ENCODE data around the gene CHRNA10. TPM values are rescaled to one million over a fixed set of nuclear protein-coding genes. Genes with fewer than 3 reads are reported as not detected.

Gene CHRNA10
- total RNA-seq, 2 experiments from 2014 or later: 2.6 to 3.3 TPM

DNA sequence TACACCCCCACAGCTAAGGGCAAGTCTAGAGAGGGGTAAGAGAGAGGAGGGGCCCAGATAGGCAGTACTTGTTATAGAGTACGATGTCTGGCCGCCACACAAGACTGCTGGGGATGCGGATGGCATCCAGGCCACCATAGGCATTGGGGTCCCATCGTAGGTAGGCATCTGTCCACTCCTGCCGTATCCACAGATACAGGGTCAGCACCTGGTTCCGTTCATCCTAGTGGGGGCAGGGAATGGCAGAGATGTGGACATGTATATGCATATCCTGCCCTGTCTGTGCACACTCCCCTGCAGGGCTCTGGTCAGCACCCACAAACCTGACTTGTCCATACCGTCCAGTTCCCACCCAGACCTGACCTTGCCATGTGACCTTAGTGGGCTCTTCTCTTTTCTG, 2.1 kb downstream of the CHRNA10 start:
- Histone ChIP-seq H3K9me2 (ENCODE audit: insufficient read depth, low read length) (no peaks in the 10 kb centered on the region), H3K4me3 (ENCODE audit: low read depth, low read length, poor library complexity, severe bottlenecking) (no peak overlapping the region), H4K20me1 (ENCODE audit: insufficient read depth, low read length) (no peaks in the 10 kb centered on the region), H3K27ac (ENCODE audit: low read depth, low read length, poor library complexity, severe bottlenecking) (no peak overlapping the region), H3K4me2 (ENCODE audit: low read length) (no peak overlapping the region), H3K4me1 (ENCODE audit: insufficient read depth, low read length, poor library complexity, severe bottlenecking) (no peaks in the 10 kb centered on the region), H2AFZ (ENCODE audit: low read length) (no peak overlapping the region), H3K79me2 (ENCODE audit: insufficient read depth, low read depth, low read length) (no peaks in the 10 kb centered on the region), H3K9me3 (ENCODE audit: low read length) (no peaks in the 10 kb centered on the region), H3K36me3 (ENCODE audit: insufficient read depth, low read length) (peaks cover 56% of the 10 kb centered on the region)
- TF ChIP-seq, protein P1, sequence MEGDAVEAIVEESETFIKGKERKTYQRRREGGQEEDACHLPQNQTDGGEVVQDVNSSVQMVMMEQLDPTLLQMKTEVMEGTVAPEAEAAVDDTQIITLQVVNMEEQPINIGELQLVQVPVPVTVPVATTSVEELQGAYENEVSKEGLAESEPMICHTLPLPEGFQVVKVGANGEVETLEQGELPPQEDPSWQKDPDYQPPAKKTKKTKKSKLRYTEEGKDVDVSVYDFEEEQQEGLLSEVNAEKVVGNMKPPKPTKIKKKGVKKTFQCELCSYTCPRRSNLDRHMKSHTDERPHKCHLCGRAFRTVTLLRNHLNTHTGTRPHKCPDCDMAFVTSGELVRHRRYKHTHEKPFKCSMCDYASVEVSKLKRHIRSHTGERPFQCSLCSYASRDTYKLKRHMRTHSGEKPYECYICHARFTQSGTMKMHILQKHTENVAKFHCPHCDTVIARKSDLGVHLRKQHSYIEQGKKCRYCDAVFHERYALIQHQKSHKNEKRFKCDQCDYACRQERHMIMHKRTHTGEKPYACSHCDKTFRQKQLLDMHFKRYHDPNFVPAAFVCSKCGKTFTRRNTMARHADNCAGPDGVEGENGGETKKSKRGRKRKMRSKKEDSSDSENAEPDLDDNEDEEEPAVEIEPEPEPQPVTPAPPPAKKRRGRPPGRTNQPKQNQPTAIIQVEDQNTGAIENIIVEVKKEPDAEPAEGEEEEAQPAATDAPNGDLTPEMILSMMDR (conservative IDR thresholded peaks at IDR 0.05; ENCODE audit: low read length): no peak
- no peak for TF ChIP-seq EZH2phosphoT487 (IDR thresholded peaks at IDR 0.05; ENCODE audit: borderline replicate concordance, low read depth, low read length)
- ChIA-PET CTCF (ENCODE audit: unreplicated experiment) (no interaction called here), POLR2A (no interaction called here)
- intact Hi-C loops (cut with micrococcal nuclease; ENCODE audit: unreplicated experiment): no loop called here
- no peak for DNase-seq (ENCODE audit: low spot score)
- no TSS peak for BruUV-seq (replicated peaks)

GRCh38 chr11:3667149-3668035, 3.8 kb downstream of the CHRNA10 start:
- TF ChIP-seq EZH2phosphoT487 (IDR thresholded peaks at IDR 0.05; ENCODE audit: borderline replicate concordance, low read depth, low read length): no peak
- TF ChIP-seq, protein P1 (conservative IDR thresholded peaks at IDR 0.05; ENCODE audit: low read length): no peak
- Histone ChIP-seq H3K9me2 (ENCODE audit: insufficient read depth, low read length) (no peaks in the 10 kb centered on the region), H3K36me3 (ENCODE audit: insufficient read depth, low read length) (peaks cover 41% of the 10 kb centered on the region), H3K4me2 (ENCODE audit: low read length) (no peak overlapping the region), H2AFZ (ENCODE audit: low read length) (no peak overlapping the region), H3K79me2 (ENCODE audit: insufficient read depth, low read depth, low read length) (no peaks in the 10 kb centered on the region), H3K4me3 (ENCODE audit: low read depth, low read length, poor library complexity, severe bottlenecking) (no peak overlapping the region), H4K20me1 (ENCODE audit: insufficient read depth, low read length) (no peaks in the 10 kb centered on the region), H3K9me3 (ENCODE audit: low read length) (no peaks in the 10 kb centered on the region), H3K27ac (ENCODE audit: low read depth, low read length, poor library complexity, severe bottlenecking) (no peak overlapping the region), H3K4me1 (ENCODE audit: insufficient read depth, low read length, poor library complexity, severe bottlenecking) (no peaks in the 10 kb centered on the region)
- CTCF ChIA-PET (ENCODE audit: unreplicated experiment): no interaction called here
- intact Hi-C loops (cut with micrococcal nuclease; ENCODE audit: unreplicated experiment): no loop called here
- BruUV-seq (replicated peaks): no TSS peak
- no peak for DNase-seq (ENCODE audit: low spot score)
- POLR2A ChIA-PET: no interaction called here

GRCh38 chr11:3666023-3666530, 5.1 kb downstream of the CHRNA10 start:
- BruUV-seq (replicated peaks): no TSS peak
- CTCF ChIA-PET (ENCODE audit: unreplicated experiment): no interaction called here
- H3K36me3 ChIP-seq (ENCODE audit: insufficient read depth, low read length): peaks cover 29% of the 10 kb centered on the region

More at GRCh38 chr11:3666023-3666530, 5.1 kb downstream of the CHRNA10 start:
- Histone ChIP-seq H3K27ac (ENCODE audit: low read depth, low read length, poor library complexity, severe bottlenecking) (no peak overlapping the region), H3K9me3 (ENCODE audit: low read length) (no peaks in the 10 kb centered on the region), H3K4me2 (ENCODE audit: low read length) (no peak overlapping the region), H3K4me3 (ENCODE audit: low read depth, low read length, poor library complexity, severe bottlenecking) (no peak overlapping the region), H2AFZ (ENCODE audit: low read length) (no peak overlapping the region), H3K4me1 (ENCODE audit: insufficient read depth, low read length, poor library complexity, severe bottlenecking) (no peaks in the 10 kb centered on the region), H3K9me2 (ENCODE audit: insufficient read depth, low read length) (no peaks in the 10 kb centered on the region), H4K20me1 (ENCODE audit: insufficient read depth, low read length) (no peaks in the 10 kb centered on the region), H3K79me2 (ENCODE audit: insufficient read depth, low read depth, low read length) (no peaks in the 10 kb centered on the region)
- DNase-seq (ENCODE audit: low spot score): no peak
- POLR2A ChIA-PET: no interaction called here
- no peak for TF ChIP-seq EZH2phosphoT487 (IDR thresholded peaks at IDR 0.05; ENCODE audit: borderline replicate concordance, low read depth, low read length)
- TF ChIP-seq, protein P1 (conservative IDR thresholded peaks at IDR 0.05; ENCODE audit: low read length): no peak
- intact Hi-C loops (cut with micrococcal nuclease; ENCODE audit: unreplicated experiment): no loop called here

All from OCI-LY7 (cell line).